Thyroid gland (tissue), 4 donors: ENCODE data around the gene DLG2.

Source experiments
- CTCF ChIP-seq, 6 experiments: fragments of 200-600 bp in 3 of 6; fragments of 450-650 bp in 3 of 6; sonication (generic) in 3 of 6; IDR thresholded peaks; one replicate each; pipeline ENCODE4 v1.5.1; 2016 to 2019; ENCODE audit warnings: antibody characterized with exemption in 6 of 6, mild to moderate bottlenecking in 2 of 6, inconsistent platforms in 1 of 6, moderate library complexity in 1 of 6
- POLR2A ChIP-seq, 2 donors: fragments of 450-650 bp; IDR thresholded peaks; one replicate each; pipeline ENCODE4 v1.6.1; 2017; ENCODE audit warnings: antibody characterized with exemption in 2 of 2, mild to moderate bottlenecking in 2 of 2, moderate library complexity in 1 of 2

DNA sequence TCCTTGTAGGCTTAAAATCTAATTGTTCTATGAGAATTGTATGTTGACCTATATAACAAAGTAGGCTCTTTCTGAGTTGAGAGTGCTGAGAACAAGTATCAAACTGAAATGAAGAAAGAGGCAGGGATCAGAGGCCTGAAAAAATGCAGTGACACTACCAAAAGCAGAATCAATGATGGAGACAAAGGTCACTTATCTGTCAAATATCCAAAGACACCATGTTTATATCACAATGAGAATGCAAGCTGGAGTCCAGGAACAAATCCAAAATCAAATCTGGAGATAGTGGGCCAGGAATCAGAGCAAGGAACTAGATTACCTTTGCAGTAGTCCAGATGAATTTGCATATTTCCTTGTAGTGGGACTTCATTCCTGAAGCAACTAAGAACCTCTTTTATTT, 377.7 kb downstream of the DLG2 start:
- TF ChIP-seq CTCF (IDR thresholded peaks at IDR 0.05), result no peak
- TF ChIP-seq POLR2A (IDR thresholded peaks at IDR 0.05), result no peak
